CD4-positive, alpha-beta memory T cell (primary cell): ENCODE data around the gene C4BPA. TPM values are rescaled to one million over a fixed set of nuclear protein-coding genes. Genes with fewer than 3 reads are reported as not detected.

Experiments
- CTCF ChIA-PET: fragments of 350-600 bp; sonication (Branson Sonifier 250); formaldehyde crosslinking; loops from one replicate; lab custom pipeline; 2021; ENCODE audit warnings: inconsistent platforms; ENCODE audit not compliant: partially characterized antibody; lab: Charles Lee
- POLR2A ChIA-PET: fragments of 350-600 bp; sonication (Branson Sonifier 250); formaldehyde crosslinking; loops from one replicate; lab custom pipeline; 2021; ENCODE audit not compliant: partially characterized antibody; lab: Charles Lee
- DNase-seq, 5 donors: peaks; one replicate each; pipeline versions ENCODE4 v3.0.0 to v3.0.0-alpha.2; 2020 to 2022; ENCODE audit warnings: mixed read lengths in 1 of 5
- H3K27ac ChIP-seq: one replicate; pipeline ENCODE4 v1.7.0; 2013; ENCODE audit warnings: low read depth, low read length
- H3K27me3 ChIP-seq: 2 replicates; pipeline ENCODE4 v1.7.0; 2013; ENCODE audit warnings: mild to moderate bottlenecking, low read length, moderate library complexity; ENCODE audit not compliant: insufficient read depth
- H3K36me3 ChIP-seq: 2 replicates; pipeline ENCODE4 v1.7.0; 2013; ENCODE audit warnings: mild to moderate bottlenecking, low read length, moderate library complexity; ENCODE audit not compliant: insufficient read depth
- H3K4me1 ChIP-seq: 2 replicates; pipeline ENCODE4 v1.7.0; 2013; ENCODE audit warnings: mild to moderate bottlenecking, low read length, moderate library complexity; ENCODE audit not compliant: insufficient read depth
- H3K4me3 ChIP-seq, 2 donors: one replicate each; pipeline ENCODE4 v1.7.0; 2013; ENCODE audit warnings: low read length in 2 of 2, mild to moderate bottlenecking in 1 of 2
- H3K9me3 ChIP-seq, 2 donors: one replicate each; pipeline ENCODE4 v1.7.0; 2013; ENCODE audit warnings: low read length in 2 of 2, control low read depth in 1 of 2; ENCODE audit not compliant: control insufficient read depth in 1 of 2
- H3K27ac Mint-ChIP-seq, 7 donors: one replicate each; pipeline ENCODE4 v1.8.0; 2020 to 2021; ENCODE audit warnings: mixed read lengths in 7 of 7, mild to moderate bottlenecking in 6 of 7, inconsistent platforms in 3 of 7, moderate library complexity in 3 of 7
- H3K27me3 Mint-ChIP-seq, 2 donors: one replicate each; pipeline ENCODE4 v1.8.0; 2020 to 2021; ENCODE audit warnings: mixed read lengths in 2 of 2
- H3K36me3 Mint-ChIP-seq, 2 donors: one replicate each; pipeline ENCODE4 v1.8.0; 2020 to 2021; ENCODE audit warnings: mixed read lengths in 2 of 2, inconsistent platforms in 1 of 2, mild to moderate bottlenecking in 1 of 2
- H3K4me1 Mint-ChIP-seq, 4 donors: one replicate each; pipeline ENCODE4 v1.8.0; 2020 to 2021; ENCODE audit warnings: mixed read lengths in 4 of 4, mild to moderate bottlenecking in 1 of 4
- H3K4me3 Mint-ChIP-seq, 8 donors: one replicate each; pipeline ENCODE4 v1.8.0; 2020 to 2021; ENCODE audit warnings: mixed read lengths in 8 of 8, mild to moderate bottlenecking in 7 of 8, moderate library complexity in 6 of 8, inconsistent platforms in 3 of 8
- H3K9me3 Mint-ChIP-seq, 8 donors: one replicate each; pipeline ENCODE4 v1.8.0; 2020 to 2021; ENCODE audit warnings: mixed read lengths in 8 of 8, mild to moderate bottlenecking in 5 of 8, inconsistent platforms in 3 of 8, moderate library complexity in 1 of 8
- intact Hi-C: fragments of 100-400 bp; cut with micrococcal nuclease; formaldehyde crosslinking; loops from one replicate; pipeline ENCODE4 v1.15.1; 2023
- polyA plus RNA-seq, 2 donors: library from polyadenylated mRNA; unstranded; fragments of 300-500 nt; fragmentation: Illumina TruSeq; gene quantifications; one replicate each; pipeline ENCODE4 v1.2.3, GENCODE V29; 2021
- total RNA-seq, 2 experiments: library from RNA; stranded (reverse); gene quantifications; one replicate each; pipeline ENCODE4 v1.2.3, GENCODE V29; 2021

Gene C4BPA
- total and polyA plus RNA-seq, 4 experiments from 2014 or later: not detected

DNA sequence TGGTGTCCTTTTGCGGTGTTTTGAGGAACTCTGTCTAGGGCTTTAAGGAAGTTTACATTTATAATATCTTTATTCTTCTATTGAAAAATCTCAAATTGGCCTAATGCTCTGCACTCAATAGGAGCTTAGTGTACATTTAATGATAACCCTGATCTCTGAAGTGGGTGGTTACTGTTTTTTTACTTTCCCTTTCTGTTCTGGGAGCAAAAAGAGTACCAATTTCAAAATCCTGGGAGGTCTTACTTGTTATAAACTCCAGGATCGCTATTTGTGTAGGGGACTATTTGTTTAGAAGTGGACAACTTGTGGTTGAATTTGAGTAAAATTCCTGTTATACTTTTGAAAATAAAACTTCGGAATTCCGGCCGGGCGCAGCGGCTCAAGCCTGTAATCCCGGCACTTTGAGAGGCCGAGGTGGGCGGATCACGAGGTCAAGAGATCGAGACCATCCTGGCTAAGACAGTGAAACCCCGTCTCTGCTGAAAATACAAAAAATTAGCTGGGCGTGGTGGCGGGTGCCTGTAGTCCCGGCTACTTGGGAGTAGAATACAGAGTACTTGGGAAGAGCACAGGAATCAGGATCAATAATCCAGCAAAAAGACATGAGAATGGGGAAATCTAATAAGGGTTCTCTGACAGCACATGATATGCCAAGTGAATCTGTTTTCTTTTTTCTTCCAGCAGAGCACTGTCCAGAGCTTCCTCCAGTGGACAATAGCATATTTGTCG, 14.2 kb upstream of the C4BPA start:
- intact Hi-C loops: no loop called here
- H3K27me3 Mint-ChIP-seq: peaks cover 3 to 4% of the 10 kb centered on the region in 2 donors
- H3K36me3 ChIP-seq: no peaks in the 10 kb centered on the region
- H3K4me1 ChIP-seq: no peaks in the 10 kb centered on the region
- peak overlapping the region in 3 of 7 donors; percentile 46 to 72 (median 70) for H3K27ac Mint-ChIP-seq
- no peak overlapping the region for H3K4me3 ChIP-seq
- POLR2A ChIA-PET: interaction anchor here (1.0 kb wide), 1 partner anchor 17 kb away, joined by 3 read pairs; no protein-coding TSS in a partner anchor
- H3K9me3 Mint-ChIP-seq: no peaks in the 10 kb centered on the region
- no peaks in the 10 kb centered on the region for H3K27me3 ChIP-seq
- CTCF ChIA-PET: interaction anchor here (0.9 to 3.9 kb wide), 6 partner anchors 9 to 410 kb away, joined by 3 to 13 read pairs (median 3); partner anchors contain the start of genes CR1 and CR2
- no peaks in the 10 kb centered on the region for H3K9me3 ChIP-seq
- DNase-seq: peak in 1 of 5 donors; percentile 5
- H3K4me1 Mint-ChIP-seq: peaks cover 6 to 8% (median 7%) of the 10 kb centered on the region in 4 donors
- no peak overlapping the region for H3K27ac ChIP-seq
- peak overlapping the region; percentile 63 to 84 (median 74) for H3K4me3 Mint-ChIP-seq
- H3K36me3 Mint-ChIP-seq: no peaks in the 10 kb centered on the region

DNA sequence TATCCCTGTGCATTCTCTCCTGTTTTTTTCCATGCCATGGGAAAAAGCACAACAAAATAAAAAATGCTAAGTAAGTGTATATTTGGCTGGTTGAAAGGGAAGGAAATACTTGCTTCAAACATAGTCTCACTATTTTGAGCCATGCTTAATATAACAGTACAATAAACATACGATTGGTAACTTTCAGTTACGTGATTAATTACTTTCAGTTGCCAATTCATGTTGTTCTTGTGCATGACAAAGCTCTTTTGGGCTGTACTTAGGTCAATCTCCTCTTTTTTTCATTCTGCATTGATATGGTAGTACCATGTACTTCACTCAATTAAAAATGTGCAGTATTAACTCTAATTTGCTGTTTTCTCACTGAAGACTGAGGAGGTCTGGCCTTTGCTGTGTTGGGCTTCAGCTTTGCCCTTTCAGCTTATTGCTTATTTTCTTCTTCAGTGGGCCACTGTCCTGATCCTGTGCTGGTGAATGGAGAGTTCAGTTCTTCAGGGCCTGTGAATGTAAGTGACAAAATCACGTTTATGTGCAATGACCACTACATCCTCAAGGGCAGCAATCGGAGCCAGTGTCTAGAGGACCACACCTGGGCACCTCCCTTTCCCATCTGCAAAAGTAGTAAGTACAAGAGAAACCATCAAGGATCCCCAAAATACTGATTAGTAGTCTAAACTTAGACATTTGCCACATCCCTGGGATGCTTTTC, 12.7 kb upstream of the C4BPA start:
- H3K9me3 Mint-ChIP-seq: no peaks in the 10 kb centered on the region
- H3K36me3 ChIP-seq: no peaks in the 10 kb centered on the region
- peaks cover 0 to 5% (median 2%) of the 10 kb centered on the region in 4 donors for H3K4me1 Mint-ChIP-seq
- H3K27ac ChIP-seq: no peak overlapping the region
- H3K36me3 Mint-ChIP-seq: no peaks in the 10 kb centered on the region
- DNase-seq: no peak
- H3K27ac Mint-ChIP-seq: no peak overlapping the region
- ChIA-PET POLR2A (no interaction called here), CTCF (interaction anchor here (3.9 kb wide), 1 partner anchor 314 kb away, joined by 13 read pairs; no protein-coding TSS in a partner anchor)
- H3K9me3 ChIP-seq: no peaks in the 10 kb centered on the region
- intact Hi-C loops: no loop called here
- no peak overlapping the region for H3K4me3 ChIP-seq
- H3K4me1 ChIP-seq: no peaks in the 10 kb centered on the region
- no peaks in the 10 kb centered on the region for H3K27me3 ChIP-seq
- peaks cover 7 to 9% of the 10 kb centered on the region in 2 donors for H3K27me3 Mint-ChIP-seq
- no peak overlapping the region for H3K4me3 Mint-ChIP-seq

DNA sequence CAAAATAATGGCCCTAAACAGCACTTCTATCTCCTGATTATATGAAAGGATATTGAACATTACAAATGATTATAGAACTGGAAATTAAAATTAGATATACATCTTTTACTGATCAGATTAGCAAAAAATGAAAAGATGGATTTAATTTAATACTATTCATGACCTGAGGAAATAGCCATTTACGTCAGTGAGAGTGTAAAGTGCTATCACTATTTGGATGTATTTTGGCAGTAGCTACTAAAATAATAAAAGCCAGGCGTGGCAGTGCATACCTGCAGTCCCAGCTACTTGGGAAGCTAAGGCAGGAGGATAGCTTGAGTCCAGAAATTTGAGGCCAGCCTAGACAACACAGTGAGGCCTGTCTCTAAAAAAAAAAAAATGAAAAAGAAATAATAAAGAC, 10.1 kb upstream of the C4BPA start:
- Mint-ChIP-seq H3K4me3 (no peak overlapping the region), H3K9me3 (no peaks in the 10 kb centered on the region), H3K36me3 (no peaks in the 10 kb centered on the region), H3K27me3 (peaks cover 9% of the 10 kb centered on the region in 2 donors), H3K4me1 (peaks cover 0 to 5% (median 2%) of the 10 kb centered on the region in 4 donors), H3K27ac (no peak overlapping the region)
- H3K4me3 ChIP-seq: no peak overlapping the region
- ChIA-PET POLR2A (no interaction called here), CTCF (interaction anchor here (0.8 to 1.9 kb wide), 2 partner anchors 14 to 311 kb away, joined by 4 to 7 read pairs; no protein-coding TSS in a partner anchor)
- DNase-seq: no peak
- H3K4me1 ChIP-seq: no peaks in the 10 kb centered on the region
- no peaks in the 10 kb centered on the region for H3K9me3 ChIP-seq
- no peaks in the 10 kb centered on the region for H3K36me3 ChIP-seq
- no peak overlapping the region for H3K27ac ChIP-seq
- intact Hi-C loops: no loop called here
- no peaks in the 10 kb centered on the region for H3K27me3 ChIP-seq

DNA sequence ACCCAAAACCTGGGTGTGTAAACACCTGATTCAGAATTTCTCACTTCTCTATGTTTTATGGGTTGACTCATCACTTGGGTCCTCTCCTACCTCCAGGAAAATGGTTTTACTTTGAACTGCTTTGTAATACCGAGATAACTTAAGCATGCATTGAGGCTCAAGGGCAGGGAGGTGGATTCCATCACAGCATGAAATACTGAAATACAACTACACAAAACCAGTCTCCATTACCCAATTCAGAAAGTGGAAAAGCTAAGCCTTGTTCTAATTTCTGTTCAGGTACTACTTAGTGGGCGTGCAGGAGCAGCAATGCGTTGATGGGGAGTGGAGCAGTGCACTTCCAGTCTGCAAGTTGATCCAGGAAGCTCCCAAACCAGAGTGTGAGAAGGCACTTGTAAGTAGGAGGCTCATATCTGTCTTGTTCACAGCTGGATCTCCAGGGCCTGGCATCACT, 6.1 kb upstream of the C4BPA start:
- H3K9me3 Mint-ChIP-seq: no peaks in the 10 kb centered on the region
- no peak overlapping the region for H3K27ac Mint-ChIP-seq
- H3K4me3 ChIP-seq: no peak overlapping the region
- H3K36me3 Mint-ChIP-seq: no peaks in the 10 kb centered on the region
- DNase-seq: no peak
- no peaks in the 10 kb centered on the region for H3K27me3 ChIP-seq
- H3K36me3 ChIP-seq: no peaks in the 10 kb centered on the region
- no peaks in the 10 kb centered on the region for H3K4me1 ChIP-seq
- POLR2A ChIA-PET: interaction anchor here (0.8 kb wide), 1 partner anchor 223 kb away, joined by 3 read pairs; no protein-coding TSS in a partner anchor
- no peak overlapping the region for H3K4me3 Mint-ChIP-seq
- intact Hi-C loops: no loop called here
- CTCF ChIA-PET: no interaction called here
- H3K4me1 Mint-ChIP-seq: no peaks in the 10 kb centered on the region
- H3K27me3 Mint-ChIP-seq: peaks cover 13% of the 10 kb centered on the region in 2 donors
- H3K27ac ChIP-seq: no peak overlapping the region
- no peaks in the 10 kb centered on the region for H3K9me3 ChIP-seq

DNA sequence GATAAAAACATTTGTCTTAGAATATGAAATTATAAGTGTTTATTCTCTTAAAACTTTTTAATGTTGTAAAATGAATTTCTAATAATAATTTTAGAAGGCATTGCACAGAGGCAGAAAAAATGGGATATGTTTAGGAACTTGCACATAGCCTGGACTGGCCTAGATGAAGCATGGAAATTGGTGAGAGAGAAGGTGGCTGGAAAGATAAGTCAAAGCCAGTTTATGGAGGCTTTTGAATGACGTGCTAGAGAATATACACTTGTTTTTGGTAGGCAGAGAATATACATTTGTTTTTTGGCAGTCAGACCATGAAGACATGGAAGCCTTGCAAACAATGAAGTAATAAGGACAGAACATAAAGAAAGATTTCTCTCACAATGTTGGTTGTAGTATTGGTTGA, 2.3 kb upstream of the C4BPA start:
- no peak overlapping the region for H3K4me3 Mint-ChIP-seq
- no peaks in the 10 kb centered on the region for H3K9me3 Mint-ChIP-seq
- ChIA-PET CTCF (no interaction called here), POLR2A (no interaction called here)
- Histone ChIP-seq H3K4me3 (no peak overlapping the region), H3K9me3 (no peaks in the 10 kb centered on the region), H3K27me3 (no peaks in the 10 kb centered on the region), H3K27ac (no peak overlapping the region), H3K4me1 (no peaks in the 10 kb centered on the region), H3K36me3 (no peaks in the 10 kb centered on the region)
- no peak for DNase-seq
- H3K27ac Mint-ChIP-seq: no peak overlapping the region
- intact Hi-C loops: no loop called here
- H3K4me1 Mint-ChIP-seq: no peaks in the 10 kb centered on the region
- H3K36me3 Mint-ChIP-seq: no peaks in the 10 kb centered on the region
- peaks cover 5 to 10% of the 10 kb centered on the region in 2 donors for H3K27me3 Mint-ChIP-seq

DNA sequence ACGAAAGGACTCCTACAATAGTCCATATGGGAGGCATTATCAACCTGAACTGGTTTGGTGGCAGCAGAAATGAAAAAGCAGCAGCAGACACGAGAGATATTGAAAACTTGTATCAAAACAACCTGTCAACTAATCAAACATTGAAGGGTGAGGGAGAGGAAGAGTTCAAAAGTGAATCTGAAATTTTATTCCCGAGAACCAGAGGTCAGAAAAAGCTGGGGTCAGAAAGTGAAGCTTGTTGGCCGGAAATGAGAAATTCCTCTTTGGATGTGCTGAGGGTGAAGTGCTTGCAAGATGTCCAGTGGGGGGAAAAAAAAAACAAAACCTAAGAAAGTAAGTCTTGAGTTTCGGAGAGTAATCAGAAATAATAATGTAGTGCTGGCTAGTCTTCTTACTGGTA, 1.9 kb upstream of the C4BPA start:
- H3K27ac ChIP-seq: no peak overlapping the region
- peaks cover 7 to 10% of the 10 kb centered on the region in 2 donors for H3K27me3 Mint-ChIP-seq
- no peak for DNase-seq
- CTCF ChIA-PET: no interaction called here
- H3K4me3 ChIP-seq: no peak overlapping the region
- H3K4me3 Mint-ChIP-seq: no peak overlapping the region
- no peaks in the 10 kb centered on the region for H3K36me3 ChIP-seq
- no peaks in the 10 kb centered on the region for H3K9me3 Mint-ChIP-seq
- H3K4me1 ChIP-seq: no peaks in the 10 kb centered on the region
- H3K9me3 ChIP-seq: no peaks in the 10 kb centered on the region
- H3K27me3 ChIP-seq: no peaks in the 10 kb centered on the region
- intact Hi-C loops: no loop called here
- POLR2A ChIA-PET: no interaction called here
- no peak overlapping the region for H3K27ac Mint-ChIP-seq
- no peaks in the 10 kb centered on the region for H3K4me1 Mint-ChIP-seq
- no peaks in the 10 kb centered on the region for H3K36me3 Mint-ChIP-seq

DNA sequence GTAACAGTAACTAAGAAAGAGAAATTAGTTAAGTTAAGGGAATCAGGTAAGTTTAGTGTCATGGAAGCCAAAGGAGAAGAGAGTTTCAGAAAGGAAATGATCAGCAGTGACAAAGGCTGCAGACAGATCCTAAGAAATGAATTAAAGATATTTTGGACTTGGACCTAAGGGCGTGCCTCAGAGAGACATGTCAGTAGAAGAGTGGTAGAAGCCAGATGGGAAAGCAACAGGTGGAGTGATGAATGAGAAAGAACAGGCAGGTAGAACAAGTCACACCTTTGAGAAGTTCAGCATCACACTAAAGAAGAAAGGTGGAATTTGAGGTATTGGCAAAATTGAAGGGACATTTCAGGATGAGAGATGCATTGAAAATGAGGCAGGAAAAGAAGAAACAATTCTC, 1.4 kb upstream of the C4BPA start:
- no peaks in the 10 kb centered on the region for H3K27me3 ChIP-seq
- intact Hi-C loops: no loop called here
- H3K4me1 ChIP-seq: no peaks in the 10 kb centered on the region
- no peaks in the 10 kb centered on the region for H3K36me3 ChIP-seq
- Mint-ChIP-seq H3K4me3 (no peak overlapping the region), H3K9me3 (no peaks in the 10 kb centered on the region), H3K27me3 (peaks cover 8 to 11% of the 10 kb centered on the region in 2 donors), H3K27ac (no peak overlapping the region), H3K4me1 (no peaks in the 10 kb centered on the region), H3K36me3 (no peaks in the 10 kb centered on the region)
- POLR2A ChIA-PET: no interaction called here
- H3K9me3 ChIP-seq: no peaks in the 10 kb centered on the region
- H3K27ac ChIP-seq: no peak overlapping the region
- CTCF ChIA-PET: no interaction called here
- no peak for DNase-seq
- no peak overlapping the region for H3K4me3 ChIP-seq
